SH-SY5Y (cell line): ENCODE results near the gene SIRT7.

Experiments
- GATA2 ChIP-seq: IDR thresholded peaks from 2 replicates; pipeline ENCODE4 v1.6.1; 2011; ENCODE audit warnings: mild to moderate bottlenecking, low read depth, low read length
- GATA3 ChIP-seq: IDR thresholded peaks from 2 replicates; pipeline ENCODE4 v1.6.1; 2011; ENCODE audit warnings: low read depth, mild to moderate bottlenecking, low read length, moderate library complexity

DNA sequence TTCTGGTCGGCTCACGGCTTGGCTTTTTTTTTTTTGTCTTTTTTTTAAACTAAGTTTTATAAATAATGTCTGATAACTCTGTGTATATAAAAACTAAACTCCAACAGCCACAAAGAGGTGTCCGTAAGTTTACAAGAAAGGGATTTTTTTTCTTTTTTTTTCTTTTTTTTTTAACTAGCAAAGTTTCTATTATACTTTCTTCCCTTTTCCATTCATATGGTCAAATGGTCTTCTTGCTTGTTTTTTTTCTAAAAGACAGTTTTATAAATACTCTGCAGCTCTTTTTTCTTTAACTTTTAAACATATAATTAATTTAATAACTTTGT lies 3.5 kb upstream of the SIRT7 start:
- TF ChIP-seq GATA3 (no peak), GATA2 (no peak)
